ENCODE data around the gene MMAB. TPM values are rescaled to one million over a fixed set of nuclear protein-coding genes. Genes with fewer than 3 reads are reported as not detected.

Gene MMAB
- total RNA-seq, 1 experiment from 2014 or later = 83.0 TPM

- no peak overlapping the region for H2AFZ ChIP-seq (ENCODE audit: low read length)
- CTCF ChIA-PET = no interaction called here
- H3K9ac ChIP-seq (ENCODE audit: low read length) = no peak overlapping the region
Observed at GRCh38 chr12:109538191-109538863, 35.0 kb downstream of the MMAB start.

GRCh38 chr12:109537136-109537535 is 36.2 kb downstream of the MMAB start:
- no peak overlapping the region for H3K4me2 ChIP-seq (ENCODE audit: low read length)
- no peaks in the 10 kb centered on the region for H3K9me2 ChIP-seq (replicated peaks; ENCODE audit: low read length)
- no peak overlapping the region for H3K4me3 ChIP-seq (ENCODE audit: low read length)
- peaks cover 16% of the 10 kb centered on the region for H3K4me1 ChIP-seq (ENCODE audit: insufficient read depth, low read length)
- no peaks in the 10 kb centered on the region for H3K27me3 ChIP-seq (ENCODE audit: low read length)
- no peaks in the 10 kb centered on the region for H3F3A ChIP-seq (ENCODE audit: low read length, unreplicated experiment)
- no peak overlapping the region for H3K9ac ChIP-seq (ENCODE audit: low read length)
- ChIA-PET CTCF (no interaction called here), POLR2A (ENCODE audit: unreplicated experiment) (no interaction called here)
- H3K9me3 ChIP-seq (ENCODE audit: low read length) = no peaks in the 10 kb centered on the region
- no peaks in the 10 kb centered on the region for H3K79me2 ChIP-seq (ENCODE audit: low read length)
- TF ChIP-seq CTCF (conservative IDR thresholded peaks at IDR 0.05; ENCODE audit: low read depth, low read length) = no peak
- TF ChIP-seq EZH2 (IDR thresholded peaks at IDR 0.05; ENCODE audit: low read length, unreplicated experiment) = no peak
- TF ChIP-seq EZH2phosphoT487 (IDR thresholded peaks at IDR 0.05; ENCODE audit: borderline replicate concordance, low read length) = no peak
- DNase-seq = no peak
- no peak overlapping the region for H3K27ac ChIP-seq (ENCODE audit: low read length)
- no peak for ATAC-seq
- H2AFZ ChIP-seq (ENCODE audit: low read length) = no peak overlapping the region
- BruUV-seq (replicated peaks) = no TSS peak
- no peaks in the 10 kb centered on the region for H4K20me1 ChIP-seq (ENCODE audit: low read length)
- no peaks in the 10 kb centered on the region for H3K36me3 ChIP-seq (ENCODE audit: low read depth, low read length)
- intact Hi-C loops (cut with micrococcal nuclease) = no loop called here

More at GRCh38 chr12:109538191-109538863, 35.0 kb downstream of the MMAB start:
- Histone ChIP-seq H3K4me2 (ENCODE audit: low read length) (no peak overlapping the region), H3K9me3 (ENCODE audit: low read length) (no peaks in the 10 kb centered on the region), H3K36me3 (ENCODE audit: low read depth, low read length) (no peaks in the 10 kb centered on the region), H3K27me3 (ENCODE audit: low read length) (no peaks in the 10 kb centered on the region), H3K79me2 (ENCODE audit: low read length) (no peaks in the 10 kb centered on the region), H3K4me3 (ENCODE audit: low read length) (no peak overlapping the region), H3K27ac (ENCODE audit: low read length) (no peak overlapping the region), H4K20me1 (ENCODE audit: low read length) (no peaks in the 10 kb centered on the region), H3K4me1 (ENCODE audit: insufficient read depth, low read length) (peaks cover 16% of the 10 kb centered on the region), H3F3A (ENCODE audit: low read length, unreplicated experiment) (no peaks in the 10 kb centered on the region), H3K9me2 (replicated peaks; ENCODE audit: low read length) (no peaks in the 10 kb centered on the region)
- ATAC-seq (no peak), DNase-seq (no peak)
- POLR2A ChIA-PET (ENCODE audit: unreplicated experiment) = no interaction called here
- BruUV-seq (replicated peaks) = no TSS peak
- TF ChIP-seq EZH2 (IDR thresholded peaks at IDR 0.05; ENCODE audit: low read length, unreplicated experiment) = no peak
- no peak for TF ChIP-seq EZH2phosphoT487 (IDR thresholded peaks at IDR 0.05; ENCODE audit: borderline replicate concordance, low read length)
- TF ChIP-seq CTCF (conservative IDR thresholded peaks at IDR 0.05; ENCODE audit: low read depth, low read length) = no peak
- intact Hi-C loops (cut with micrococcal nuclease) = no loop called here

GRCh38 chr12:109535863-109536250 is 37.4 kb downstream of the MMAB start:
- H3K79me2 ChIP-seq (ENCODE audit: low read length) = no peaks in the 10 kb centered on the region
- H3K9me3 ChIP-seq (ENCODE audit: low read length) = no peaks in the 10 kb centered on the region
- no peak overlapping the region for H2AFZ ChIP-seq (ENCODE audit: low read length)
- no peaks in the 10 kb centered on the region for H3K9me2 ChIP-seq (replicated peaks; ENCODE audit: low read length)
- no peak overlapping the region for H3K4me2 ChIP-seq (ENCODE audit: low read length)
- DNase-seq (no peak), ATAC-seq (no peak)
- H4K20me1 ChIP-seq (ENCODE audit: low read length) = no peaks in the 10 kb centered on the region
- no peaks in the 10 kb centered on the region; the same call in 1 of the 2 replicates for H3K36me3 ChIP-seq (ENCODE audit: low read depth, low read length)
- TF ChIP-seq EZH2phosphoT487 (IDR thresholded peaks at IDR 0.05; ENCODE audit: borderline replicate concordance, low read length) (no peak), CTCF (conservative IDR thresholded peaks at IDR 0.05; ENCODE audit: low read depth, low read length) (no peak), EZH2 (IDR thresholded peaks at IDR 0.05; ENCODE audit: low read length, unreplicated experiment) (no peak)
- no TSS peak for BruUV-seq (replicated peaks)
- ChIA-PET CTCF (interaction anchor here (0.6 kb wide), 1 partner anchor 103 kb away, joined by 3 read pairs; no protein-coding TSS in a partner anchor), POLR2A (ENCODE audit: unreplicated experiment) (no interaction called here)
- intact Hi-C loops (cut with micrococcal nuclease) = no loop called here
- H3F3A ChIP-seq (ENCODE audit: low read length, unreplicated experiment) = no peaks in the 10 kb centered on the region
- peaks cover 11% of the 10 kb centered on the region for H3K4me1 ChIP-seq (ENCODE audit: insufficient read depth, low read length)
- no peaks in the 10 kb centered on the region for H3K27me3 ChIP-seq (ENCODE audit: low read length)
- H3K9ac ChIP-seq (ENCODE audit: low read length) = no peak overlapping the region
- no peak overlapping the region for H3K4me3 ChIP-seq (ENCODE audit: low read length)
- H3K27ac ChIP-seq (ENCODE audit: low read length) = no peak overlapping the region
